ENCODE measurements around the gene CAPN11. TPM values are rescaled to one million over a fixed set of nuclear protein-coding genes. Genes with fewer than 3 reads are reported as not detected.

The CAPN11 gene
- total and polyA plus RNA-seq, 10 of the 15 experiments (the other 5 are each of a cell fraction or from before 2014, with no cell fraction given), result 0.05 to 0.44 (median 0.31) TPM

- TF ChIP-seq CEBPZ (IDR thresholded peaks at IDR 0.05; ENCODE audit: low read depth, low read length) (no peak), CUX1 (IDR thresholded peaks at IDR 0.05; ENCODE audit: insufficient replicate concordance, low read depth, low read length) (no peak), PKNOX1 (IDR thresholded peaks at IDR 0.05) (peak; percentile 91), TCF12 (IDR thresholded peaks at IDR 0.05; ENCODE audit: low read depth, low read length) (peak; percentile 86; the same call in 1 of the 2 replicates), POLR2AphosphoS5 (IDR thresholded peaks at IDR 0.05; ENCODE audit: low read length) (no peak), MEF2B (IDR thresholded peaks at IDR 0.05; ENCODE audit: partially characterized antibody, poor library complexity, severe bottlenecking) (no peak), BCL11A (IDR thresholded peaks at IDR 0.05; ENCODE audit: low read depth, low read length) (peak; percentile 45; the same call in 1 of the 2 replicates), SP1 (IDR thresholded peaks at IDR 0.05; ENCODE audit: low read depth, low read length) (peak; percentile 30), CREB1 (IDR thresholded peaks at IDR 0.05; ENCODE audit: low read depth) (peak; percentile 70), NKRF (conservative IDR thresholded peaks at IDR 0.05) (0 out of 2 replicates have a peak, but pooled peaks have one; percentile 34), BRCA1 (IDR thresholded peaks at IDR 0.05; ENCODE audit: low read depth, low read length) (no peak), BHLHE40 (IDR thresholded peaks at IDR 0.05; ENCODE audit: borderline replicate concordance in 1 of 2, low read depth in 2 of 2, low read length in 1 of 2) (peak; percentile 96 to 98), RELA (IDR thresholded peaks at IDR 0.05; ENCODE audit: borderline replicate concordance, partially characterized antibody) (peak; percentile 62), BACH1 (IDR thresholded peaks at IDR 0.05; ENCODE audit: borderline replicate concordance) (peak; percentile 24; the same call in 1 of the 2 replicates), PAX5 (IDR thresholded peaks at IDR 0.05; ENCODE audit: borderline replicate concordance, low read depth, low read length) (peak; percentile 69; the same call in 1 of the 2 replicates), CREM (IDR thresholded peaks at IDR 0.05; ENCODE audit: low read depth) (peak; percentile 75), ATF7 (IDR thresholded peaks at IDR 0.05; ENCODE audit: low read depth) (peak; percentile 61), RBBP5 (conservative IDR thresholded peaks at IDR 0.05) (no peak)
Measured at GRCh38 chr6:44176762-44177509, 18.3 kb downstream of the CAPN11 start (continued).

Measured in GM12878 (cell line).